CD4-positive, alpha-beta T cell treated with Interleukin-15 for 1 hour (primary cell): Measurements from ENCODE around the gene C2orf72.
A peak's percentile ranks its signal among the peaks of the same experiment; 100 is the strongest.
"Not testable (repeated sequence)": the region's sequence is repeated elsewhere in the genome, so short reads cannot be mapped to it uniquely, and the experiment has no call there.

Experiments used
- DNase-seq: peaks from one replicate; pipeline ENCODE4 v3.0.0-alpha.2; 2020

C2orf72 gene

DNA sequence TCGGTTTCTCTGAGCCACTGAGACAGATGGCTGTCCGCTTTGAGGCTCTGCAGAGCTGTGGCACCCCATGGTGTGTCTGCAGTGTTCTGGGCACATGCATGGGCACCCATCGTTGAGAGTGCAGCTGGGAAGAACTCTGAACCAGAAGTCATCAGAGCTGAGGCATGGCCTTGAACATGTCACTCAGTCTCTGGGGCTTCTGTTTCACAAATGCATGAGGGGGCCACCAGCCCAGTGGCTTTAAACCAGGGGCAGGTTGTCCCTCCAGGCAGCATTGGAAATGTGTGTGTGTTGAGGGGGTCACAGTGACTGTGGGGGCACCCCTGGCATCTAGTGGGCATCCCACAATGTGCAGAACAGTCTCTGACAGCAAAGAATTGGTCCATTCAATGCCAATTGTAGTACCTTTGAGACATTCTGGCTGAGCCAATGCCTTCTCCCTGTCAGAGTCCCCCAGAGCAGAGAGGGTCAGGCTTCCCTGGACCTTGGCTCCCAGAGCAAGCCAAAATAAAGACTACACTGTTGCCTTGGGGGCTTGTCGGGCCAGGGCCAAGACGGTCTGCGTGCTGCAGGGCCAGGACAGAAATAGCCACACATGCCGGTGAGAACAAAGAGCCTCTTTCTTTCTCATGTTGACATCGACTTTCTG is 10.1 kb downstream of the C2orf72 start:
- DNase-seq, result no peak

DNA sequence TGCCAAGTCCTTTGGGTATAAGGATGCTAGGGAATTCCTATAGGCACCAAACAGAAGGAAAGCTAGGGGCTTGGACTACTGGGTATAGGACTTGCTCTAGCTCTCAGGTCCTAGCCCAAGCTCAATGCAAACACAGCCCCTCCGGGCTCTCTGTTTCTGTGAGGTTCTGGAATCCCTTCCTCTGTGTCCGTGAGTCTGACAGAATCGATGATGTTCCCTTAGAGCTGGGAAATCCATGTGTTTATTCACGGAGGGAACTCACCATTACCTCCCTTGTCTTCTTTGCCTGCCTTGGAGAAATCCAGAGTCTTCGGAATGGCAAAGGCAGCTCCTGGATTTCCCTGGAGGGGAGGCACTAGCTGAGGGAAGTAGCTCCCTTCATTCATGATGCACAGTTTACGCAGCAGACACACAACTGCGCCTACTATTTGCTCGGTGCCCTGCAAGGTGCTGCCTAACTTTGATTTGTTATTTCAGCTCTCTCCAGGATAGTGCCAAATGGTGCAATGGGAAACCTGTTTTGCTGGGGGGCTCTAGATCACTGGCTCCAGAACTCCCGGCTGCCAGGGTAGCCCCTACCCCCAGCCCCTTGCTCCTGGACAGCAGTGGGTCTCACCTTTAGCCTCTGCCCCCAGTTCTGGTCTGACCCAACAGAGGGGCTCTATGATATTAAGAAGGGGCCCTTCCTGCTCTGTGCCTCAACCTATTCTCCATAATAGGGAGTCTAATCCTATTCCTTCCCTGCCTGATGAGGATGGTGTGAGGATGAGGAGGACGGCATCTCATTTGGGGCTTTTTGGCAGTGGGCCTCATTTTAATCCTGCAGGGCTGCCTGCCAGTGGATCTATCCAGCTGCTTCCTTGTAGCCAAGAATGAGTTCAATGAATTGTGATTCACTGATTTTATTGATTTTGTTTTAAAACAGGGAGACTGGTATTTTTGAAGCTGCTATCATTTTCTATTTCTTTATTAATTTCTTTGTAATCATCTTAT is 10.9 kb downstream of the C2orf72 start:
- no peak for DNase-seq

DNA sequence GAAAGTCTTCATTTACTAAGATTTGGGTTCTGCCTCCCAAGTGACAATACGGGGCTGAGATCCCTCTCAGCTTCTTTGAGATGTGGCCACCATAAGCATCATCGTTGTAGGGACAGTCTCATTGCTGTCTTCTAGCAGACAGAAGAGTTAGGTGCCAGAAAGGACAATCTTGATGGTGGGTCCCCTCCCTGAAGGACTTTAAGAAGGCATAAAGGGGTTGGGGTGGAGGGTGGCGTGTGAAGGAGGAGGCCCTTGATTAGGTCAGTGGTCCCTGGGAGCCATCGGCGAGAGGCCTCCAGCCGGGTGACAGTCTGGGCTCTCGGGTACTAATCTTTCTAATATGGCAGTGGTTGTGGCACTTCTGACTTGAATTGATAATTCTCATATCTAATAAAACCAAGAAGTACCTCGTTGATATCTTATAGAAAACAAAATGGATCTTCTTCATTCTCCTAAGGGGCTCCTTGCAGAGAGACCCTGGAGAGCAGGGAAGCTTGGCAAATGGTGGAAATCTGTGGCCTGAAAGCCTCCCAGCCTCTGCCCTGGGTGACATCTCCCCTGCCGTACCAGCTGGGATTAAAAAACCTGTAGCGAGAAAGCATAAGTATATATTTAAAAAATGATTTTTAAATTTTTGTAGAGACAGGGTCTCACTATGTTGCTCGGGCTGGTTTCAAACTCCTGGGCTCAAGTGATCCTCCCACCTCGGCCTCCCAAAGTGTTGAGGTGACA is 12.1 kb downstream of the C2orf72 start:
- no peak for DNase-seq

- no peak for DNase-seq
These were observed 12.9 kb downstream of the C2orf72 start for GRCh38 chr2:231050018-231050901.

DNA sequence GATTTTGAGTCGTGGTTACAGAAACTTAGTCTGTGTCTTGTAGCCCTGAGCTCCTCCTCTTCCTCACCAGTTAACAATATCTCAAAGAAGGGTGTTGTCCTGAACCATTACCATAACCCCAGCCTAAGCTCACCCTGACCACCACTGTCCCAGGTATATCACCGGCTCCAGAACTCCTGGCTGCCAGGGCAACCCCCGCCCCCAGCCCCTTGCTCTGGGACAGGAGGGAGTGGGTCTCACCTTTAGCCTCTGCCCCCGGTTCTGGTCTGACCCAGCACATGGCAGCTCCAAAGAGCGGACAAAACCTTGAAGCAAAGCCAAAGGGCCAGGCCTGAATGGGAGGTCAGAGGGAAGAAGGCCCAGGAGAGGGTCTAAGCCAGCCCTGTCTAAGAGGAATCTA is 13.8 kb downstream of the C2orf72 start:
- DNase-seq, result no peak

DNA sequence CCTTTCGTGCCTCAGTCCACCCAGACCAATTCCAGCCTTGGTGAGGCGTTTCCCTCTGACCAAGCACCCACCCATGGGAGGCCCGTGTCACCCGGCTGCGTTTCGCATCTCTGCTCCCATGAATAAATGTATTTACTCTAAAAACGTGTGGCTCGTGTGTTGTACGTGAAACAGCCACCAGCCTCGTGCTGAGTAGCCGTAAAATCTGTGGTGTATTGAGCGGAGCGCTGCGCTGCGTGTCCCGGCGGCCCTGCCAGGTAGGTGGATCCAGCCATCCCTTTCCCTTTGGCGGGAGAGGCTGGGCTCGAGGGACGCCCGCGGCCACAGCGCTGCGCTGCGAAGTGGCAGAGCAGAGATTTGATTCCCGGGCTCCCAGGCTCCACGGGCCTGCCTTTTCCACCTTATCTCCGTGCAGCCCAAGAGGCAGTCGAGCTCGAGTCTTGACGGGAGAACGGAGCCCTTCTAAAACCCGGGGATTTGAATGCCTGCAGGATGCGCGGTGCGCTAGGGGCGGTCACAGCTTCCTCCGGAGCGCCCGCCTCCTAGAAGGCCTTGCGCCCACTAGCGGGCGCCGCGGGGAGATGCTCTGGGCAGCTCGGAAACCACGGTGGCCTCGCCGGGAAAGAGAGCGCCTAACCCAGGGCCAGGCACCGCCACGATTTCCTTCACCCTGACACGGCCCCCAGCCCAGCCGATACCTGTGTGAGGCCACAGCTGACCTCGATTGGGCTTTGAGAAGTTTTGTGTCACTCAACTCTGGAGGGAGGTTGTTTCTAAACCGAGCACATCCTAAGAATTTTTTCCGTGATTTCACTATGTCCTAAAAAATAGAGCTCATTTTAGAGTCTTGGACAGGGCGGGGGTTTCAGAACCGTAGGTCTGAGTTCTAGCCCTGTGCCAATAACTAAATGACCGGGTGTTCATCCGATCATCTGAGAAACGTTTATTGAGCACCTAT is 15.4 kb downstream of the C2orf72 start:
- peak; percentile 78 for DNase-seq

GRCh38 chr2:231053846-231054245 is 16.5 kb downstream of the C2orf72 start:
- DNase-seq, result no peak

- peak; percentile 92 for DNase-seq
These were observed 19.4 kb downstream of the C2orf72 start, which contains the start of gene PSMD1 for GRCh38 chr2:231056453-231057416. Gene PSMD1, plus strand, starts transcription at chr2:231056867. Its CDS starts 159 bp downstream, at chr2:231057026.

- no peak for DNase-seq
These were observed 20.3 kb downstream of the C2orf72 start for GRCh38 chr2:231057590-231057989.

GRCh38 chr2:231058761-231059550 is 21.6 kb downstream of the C2orf72 start:
- no peak for DNase-seq

GRCh38 chr2:231059756-231060155 is 22.4 kb downstream of the C2orf72 start:
- DNase-seq, result no peak

- DNase-seq, result no peak
These were observed 25.5 kb downstream of the C2orf72 start for GRCh38 chr2:231062776-231063175.

GRCh38 chr2:231063347-231063746 is 26.0 kb downstream of the C2orf72 start:
- no peak for DNase-seq

DNA sequence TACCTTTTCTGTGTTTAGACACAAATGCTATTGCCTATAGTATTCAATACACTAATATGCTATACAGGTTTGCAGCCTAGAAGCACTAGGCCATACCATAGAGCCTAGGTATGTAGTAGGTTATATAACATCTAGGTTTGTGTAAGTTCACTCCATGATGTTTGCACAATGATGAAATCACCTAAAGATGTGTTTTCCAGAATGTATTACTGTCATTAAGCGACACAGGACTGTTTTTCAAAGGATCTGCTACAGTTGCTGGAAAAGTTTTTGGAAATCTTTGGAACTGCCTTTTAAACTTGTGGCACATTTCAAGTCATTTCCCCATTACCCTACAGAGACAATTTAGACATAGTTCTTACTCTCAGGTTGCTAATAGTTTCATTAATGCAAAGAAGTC is 28.6 kb downstream of the C2orf72 start:
- DNase-seq, result no peak

DNA sequence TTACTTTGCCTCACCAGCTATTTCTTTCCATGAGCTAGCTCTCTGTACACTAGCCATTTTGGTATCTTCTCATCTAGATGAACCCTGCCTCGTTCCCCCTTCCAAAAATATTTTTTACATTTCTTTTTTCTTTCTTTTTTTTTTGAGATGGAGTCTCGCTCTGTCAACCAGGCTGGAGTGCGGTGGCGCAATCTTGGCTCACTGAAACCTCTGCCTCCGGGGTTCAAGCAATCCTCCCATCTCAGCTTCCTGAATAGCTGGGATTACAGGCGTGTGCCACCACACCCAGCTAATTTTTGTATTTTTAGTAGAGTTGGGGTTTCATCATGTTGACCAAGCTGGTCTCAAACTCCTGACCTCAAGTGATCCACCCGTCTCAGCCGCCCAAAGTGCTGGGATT is 30.2 kb downstream of the C2orf72 start:
- DNase-seq, result not testable (repeated sequence)

- DNase-seq, result no peak
These were observed 31.4 kb downstream of the C2orf72 start for GRCh38 chr2:231068525-231069222.

DNA sequence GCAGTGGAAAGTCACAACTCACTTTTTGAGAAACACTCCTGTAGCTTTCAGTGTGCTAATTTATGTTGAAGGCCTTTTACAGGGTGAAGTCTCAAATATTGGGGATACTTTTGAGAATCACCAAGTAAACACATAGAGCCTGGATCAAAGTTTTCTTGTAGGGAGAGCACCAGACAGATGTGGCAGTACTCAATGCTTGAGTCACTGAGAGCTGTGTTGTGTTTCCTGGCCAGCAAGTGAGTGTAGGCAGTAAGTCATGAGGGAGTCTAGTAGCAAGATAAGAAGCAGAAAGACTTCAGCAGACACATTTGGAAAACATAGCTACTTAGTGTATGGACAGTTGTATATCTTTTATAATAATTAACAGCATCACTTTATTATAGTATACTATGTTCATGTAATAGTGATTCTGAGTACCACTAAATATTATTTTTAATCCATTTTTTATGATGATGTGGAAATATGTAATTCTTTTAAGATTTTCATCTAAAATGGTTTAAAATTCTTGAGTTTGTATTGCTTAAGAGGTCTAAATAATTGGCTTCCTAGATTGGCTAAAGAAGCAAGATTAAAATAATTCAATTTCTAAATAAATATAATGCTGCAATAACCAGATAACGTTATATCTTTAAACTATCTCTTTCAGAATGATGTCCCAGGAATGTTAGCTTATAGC is 32.2 kb downstream of the C2orf72 start:
- DNase-seq, result no peak

DNA sequence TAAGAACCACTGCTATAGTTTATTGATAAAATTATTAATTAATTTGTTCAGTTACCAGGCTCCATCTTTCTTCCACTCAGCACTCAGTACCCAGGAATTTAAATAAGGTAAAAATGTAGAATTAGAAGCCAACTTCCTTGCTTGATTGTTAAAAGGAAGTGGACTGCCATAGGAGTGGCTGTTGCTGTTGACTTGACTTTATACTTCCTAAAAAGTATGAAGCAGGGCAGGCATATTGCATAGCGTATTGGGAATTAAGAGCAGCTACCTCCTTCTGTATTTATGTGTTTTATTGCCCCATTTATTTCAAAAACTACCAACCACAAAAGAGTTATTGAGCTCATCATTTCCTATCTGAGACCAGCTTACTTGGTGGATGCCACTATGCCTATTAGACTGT is 47.2 kb downstream of the C2orf72 start:
- DNase-seq, result no peak
